AG09309 (cell line): ENCODE data around the gene PSMB8.

Source experiments
- DNase-seq: peaks from one replicate; pipeline ENCODE4 v3.0.0-alpha.2; 2010; ENCODE audit warnings: low read depth
- H3K4me3 ChIP-seq: 2 replicates; pipeline ENCODE4 v1.5.1; 2011; ENCODE audit warnings: mild to moderate bottlenecking, low read depth, low read length, moderate library complexity; ENCODE audit not compliant: control insufficient read depth
- CTCF ChIP-seq: IDR thresholded peaks from 2 replicates; pipeline ENCODE4 v1.5.1; 2011; ENCODE audit warnings: mild to moderate bottlenecking, low read depth, low read length, inconsistent platforms; ENCODE audit not compliant: insufficient read depth, control insufficient read depth; ENCODE audit errors: missing control alignments

Gene PSMB8

GRCh38 chr6:32857156-32857891 is 13.5 kb upstream of the PSMB8 start:
- no peak for TF ChIP-seq CTCF
- DNase-seq = no peak
- H3K4me3 ChIP-seq = no peak overlapping the region

- TF ChIP-seq CTCF = no peak
- H3K4me3 ChIP-seq = no peak overlapping the region
Measured at GRCh38 chr6:32855467-32856174, 11.8 kb upstream of the PSMB8 start.

GRCh38 chr6:32854376-32855178 is 10.7 kb upstream of the PSMB8 start:
- no peak for DNase-seq
- H3K4me3 ChIP-seq = peak overlapping the region; percentile 72
- TF ChIP-seq CTCF = no peak

More at GRCh38 chr6:32855467-32856174, 11.8 kb upstream of the PSMB8 start:
- DNase-seq = no peak

- TF ChIP-seq CTCF = peak; percentile 61
- DNase-seq = peak; percentile 63
- peak within 1 kb of the TSS; percentile 72 for H3K4me3 ChIP-seq
Measured at GRCh38 chr6:32853541-32854375, 9.9 kb upstream of the PSMB8 start, which contains the start of the genes PSMB9 and TAP1. TSS of gene PSMB9 (plus strand) at chr6:32854192. CDS start at chr6:32854230, 38 bp downstream. TSS of gene TAP1 (minus strand) at chr6:32853704. CDS start at chr6:32853636, 68 bp downstream.

- DNase-seq = no peak
- TF ChIP-seq CTCF = no peak
- peak overlapping the region; percentile 72 for H3K4me3 ChIP-seq
Measured at GRCh38 chr6:32852844-32853540, 9.1 kb upstream of the PSMB8 start.
